WTC11 (cell line): ENCODE results near the gene C1QTNF8. TPM values are rescaled to one million over a fixed set of nuclear protein-coding genes. Genes with fewer than 3 reads are reported as not detected.

Source experiments
- ATAC-seq: fragments of 200-7000 bp; cut with Tn5 transposase; 2 replicates; pipeline ENCODE4 v1.10.0; 2021; ENCODE audit warnings: mild to moderate bottlenecking, moderate library complexity
- CTCF ChIA-PET: fragments of 300-600 bp; sonication (Branson Sonifier 250); formaldehyde crosslinking; loops from one replicate; lab custom pipeline; 2021; ENCODE audit warnings: antibody characterized with exemption; lab: Charles Lee
- POLR2A ChIA-PET: fragments of 350-600 bp; sonication (Branson Sonifier 250); formaldehyde crosslinking; loops from one replicate; lab custom pipeline; 2021; ENCODE audit warnings: antibody characterized with exemption; lab: Charles Lee
- DNase-seq: peaks from one replicate; pipeline ENCODE4 v3.0.0; 2021; ENCODE audit warnings: low spot score
- H3K27ac Mint-ChIP-seq: 2 replicates; pipeline ENCODE4 v1.8.0; 2021; ENCODE audit warnings: mixed read lengths
- H3K27me3 Mint-ChIP-seq: 2 replicates; pipeline ENCODE4 v1.8.0; 2021; ENCODE audit warnings: low read depth, mild to moderate bottlenecking, moderate library complexity, mixed read lengths
- H3K36me3 Mint-ChIP-seq: 2 replicates; pipeline ENCODE4 v1.8.0; 2021; ENCODE audit warnings: mixed read lengths
- H3K4me1 Mint-ChIP-seq: 2 replicates; pipeline ENCODE4 v1.8.0; 2022; ENCODE audit warnings: mixed read lengths
- H3K4me3 Mint-ChIP-seq: 2 replicates; pipeline ENCODE4 v1.8.0; 2021; ENCODE audit warnings: mild to moderate bottlenecking, moderate library complexity, mixed read lengths
- H3K9me3 Mint-ChIP-seq: 2 replicates; pipeline ENCODE4 v1.8.0; 2021; ENCODE audit warnings: mixed read lengths
- AR ChIP-seq: fragments of 250-450 bp; sonication (Bioruptor Pico); IDR thresholded peaks from 2 replicates; pipeline ENCODE4 v1.9.0; 2021; ENCODE audit warnings: mild to moderate bottlenecking
- CREB1 ChIP-seq: sonication (generic); formaldehyde crosslinking; IDR thresholded peaks from 2 replicates; pipeline ENCODE4 v1.8.0; 2023; ENCODE audit warnings: mild to moderate bottlenecking, missing genetic modification reagents
- GABPB1 ChIP-seq: sonication (generic); formaldehyde crosslinking; IDR thresholded peaks from 2 replicates; pipeline ENCODE4 v1.8.1; 2023; ENCODE audit warnings: mild to moderate bottlenecking, missing genetic modification reagents
- GRHL2 ChIP-seq: fragments of 250-450 bp; sonication (Bioruptor Pico); IDR thresholded peaks from 2 replicates; pipeline ENCODE4 v1.8.0; 2022; ENCODE audit warnings: mild to moderate bottlenecking, moderate library complexity; ENCODE audit not compliant: insufficient replicate concordance, severe bottlenecking
- NR1H2 ChIP-seq: sonication (generic); formaldehyde crosslinking; IDR thresholded peaks from 2 replicates; pipeline ENCODE4 v1.9.0; 2021; ENCODE audit warnings: mild to moderate bottlenecking, moderate library complexity, missing genetic modification reagents
- ZNF263 ChIP-seq: sonication (generic); formaldehyde crosslinking; IDR thresholded peaks from 2 replicates; pipeline ENCODE4 v1.8.1; 2022; ENCODE audit warnings: low read depth, mild to moderate bottlenecking, moderate library complexity, missing genetic modification reagents
- ZNF317 ChIP-seq: sonication (generic); formaldehyde crosslinking; IDR thresholded peaks from 2 replicates; pipeline ENCODE4 v1.8.1; 2023; ENCODE audit warnings: low read depth, mild to moderate bottlenecking, moderate library complexity, missing genetic modification reagents, borderline replicate concordance
- ZNF416 ChIP-seq: fragments of 250-450 bp; sonication (Bioruptor Pico); IDR thresholded peaks from 2 replicates; pipeline ENCODE4 v1.9.0; 2021; ENCODE audit warnings: mild to moderate bottlenecking, inconsistent platforms
- ZNF671 ChIP-seq: fragments of 250-450 bp; sonication (Bioruptor Pico); IDR thresholded peaks from 2 replicates; pipeline ENCODE4 v1.8.0; 2021; ENCODE audit warnings: mild to moderate bottlenecking
- total RNA-seq: library from RNA; stranded (reverse); gene quantifications from 3 replicates; pipeline ENCODE4 v1.2.3, GENCODE V29; 2021
- TF ChIP-seq, protein P1 (sequence below): sonication (generic); formaldehyde crosslinking; IDR thresholded peaks from 2 replicates; pipeline ENCODE4 v1.8.1; 2023; ENCODE audit warnings: mild to moderate bottlenecking, missing genetic modification reagents
- TF ChIP-seq, protein P2 (sequence below): sonication (generic); formaldehyde crosslinking; IDR thresholded peaks from 2 replicates; pipeline ENCODE4 v1.8.1; 2022; ENCODE audit warnings: missing genetic modification reagents, borderline replicate concordance
- TF ChIP-seq, protein P3 (sequence below): sonication (generic); formaldehyde crosslinking; IDR thresholded peaks from 2 replicates; pipeline ENCODE4 v1.8.0; 2022; ENCODE audit warnings: mild to moderate bottlenecking, missing genetic modification reagents

C1QTNF8 gene
- total RNA-seq, 1 experiment from 2014 or later: 0.13 TPM

DNA sequence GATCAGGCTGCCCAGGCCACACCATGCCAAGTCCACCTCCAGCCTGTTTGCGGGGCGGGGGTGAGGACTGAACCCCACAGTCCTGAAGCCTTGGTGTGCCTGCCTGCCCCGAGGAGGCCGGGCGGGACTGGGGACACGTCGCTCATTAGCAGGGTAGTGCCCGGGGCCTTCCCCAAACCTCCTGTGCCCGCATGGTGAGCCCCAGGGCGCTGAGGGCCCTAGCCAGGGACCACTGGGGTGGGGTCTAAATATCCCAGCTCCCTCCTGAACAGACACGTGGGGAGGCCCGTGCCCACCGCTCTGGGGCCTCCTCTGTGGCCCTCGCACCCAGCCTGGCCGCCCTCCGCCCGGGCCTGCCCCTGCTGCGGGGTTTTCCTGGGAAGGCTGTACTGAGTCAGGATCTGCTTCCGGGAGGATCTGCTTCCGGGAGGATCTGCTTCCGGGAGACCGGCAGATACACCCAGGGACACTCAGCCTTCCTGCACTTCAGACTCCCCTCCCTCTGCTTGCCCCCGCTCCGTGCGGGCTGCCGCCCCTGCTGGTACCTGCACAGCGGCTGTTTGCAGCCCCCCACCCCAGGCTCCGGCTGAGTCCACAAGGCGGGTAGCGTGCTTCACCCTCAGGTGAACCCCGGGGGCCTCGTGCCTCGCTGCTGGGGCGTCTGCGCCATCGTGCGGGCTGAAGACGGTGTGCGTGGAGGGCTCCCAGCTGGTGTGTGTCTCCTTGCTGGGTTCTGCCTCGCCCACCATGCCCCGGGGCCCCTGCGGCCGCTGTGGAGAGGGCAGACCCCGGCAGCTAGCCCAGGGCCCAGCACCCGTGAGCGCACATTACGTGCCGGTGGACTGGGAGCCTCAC lies 33.3 kb upstream of the C1QTNF8 start:
- Mint-ChIP-seq H3K27ac (no peak overlapping the region), H3K36me3 (no peaks in the 10 kb centered on the region), H3K9me3 (no peaks in the 10 kb centered on the region), H3K4me3 (no peak overlapping the region), H3K4me1 (no peaks in the 10 kb centered on the region)
- CTCF ChIA-PET: no interaction called here
- DNase-seq (no peak), ATAC-seq (no peak)
- TF ChIP-seq ZNF263 (no peak), GABPB1 (no peak), ZNF416 (CRISPR knock-in tag) (no peak), CREB1 (CRISPR knock-in tag) (no peak), AR (CRISPR knock-in tag) (no peak), GRHL2 (no peak)
- TF ChIP-seq, protein P1, sequence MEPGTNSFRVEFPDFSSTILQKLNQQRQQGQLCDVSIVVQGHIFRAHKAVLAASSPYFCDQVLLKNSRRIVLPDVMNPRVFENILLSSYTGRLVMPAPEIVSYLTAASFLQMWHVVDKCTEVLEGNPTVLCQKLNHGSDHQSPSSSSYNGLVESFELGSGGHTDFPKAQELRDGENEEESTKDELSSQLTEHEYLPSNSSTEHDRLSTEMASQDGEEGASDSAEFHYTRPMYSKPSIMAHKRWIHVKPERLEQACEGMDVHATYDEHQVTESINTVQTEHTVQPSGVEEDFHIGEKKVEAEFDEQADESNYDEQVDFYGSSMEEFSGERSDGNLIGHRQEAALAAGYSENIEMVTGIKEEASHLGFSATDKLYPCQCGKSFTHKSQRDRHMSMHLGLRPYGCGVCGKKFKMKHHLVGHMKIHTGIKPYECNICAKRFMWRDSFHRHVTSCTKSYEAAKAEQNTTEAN (CRISPR knock-in tag): no peak
- TF ChIP-seq, protein P2, sequence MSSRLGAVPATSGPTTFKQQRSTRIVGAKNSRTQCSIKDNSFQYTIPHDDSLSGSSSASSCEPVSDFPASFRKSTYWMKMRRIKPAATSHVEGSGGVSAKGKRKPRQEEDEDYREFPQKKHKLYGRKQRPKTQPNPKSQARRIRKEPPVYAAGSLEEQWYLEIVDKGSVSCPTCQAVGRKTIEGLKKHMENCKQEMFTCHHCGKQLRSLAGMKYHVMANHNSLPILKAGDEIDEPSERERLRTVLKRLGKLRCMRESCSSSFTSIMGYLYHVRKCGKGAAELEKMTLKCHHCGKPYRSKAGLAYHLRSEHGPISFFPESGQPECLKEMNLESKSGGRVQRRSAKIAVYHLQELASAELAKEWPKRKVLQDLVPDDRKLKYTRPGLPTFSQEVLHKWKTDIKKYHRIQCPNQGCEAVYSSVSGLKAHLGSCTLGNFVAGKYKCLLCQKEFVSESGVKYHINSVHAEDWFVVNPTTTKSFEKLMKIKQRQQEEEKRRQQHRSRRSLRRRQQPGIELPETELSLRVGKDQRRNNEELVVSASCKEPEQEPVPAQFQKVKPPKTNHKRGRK (CRISPR knock-in tag): no peak
- TF ChIP-seq, protein P3, sequence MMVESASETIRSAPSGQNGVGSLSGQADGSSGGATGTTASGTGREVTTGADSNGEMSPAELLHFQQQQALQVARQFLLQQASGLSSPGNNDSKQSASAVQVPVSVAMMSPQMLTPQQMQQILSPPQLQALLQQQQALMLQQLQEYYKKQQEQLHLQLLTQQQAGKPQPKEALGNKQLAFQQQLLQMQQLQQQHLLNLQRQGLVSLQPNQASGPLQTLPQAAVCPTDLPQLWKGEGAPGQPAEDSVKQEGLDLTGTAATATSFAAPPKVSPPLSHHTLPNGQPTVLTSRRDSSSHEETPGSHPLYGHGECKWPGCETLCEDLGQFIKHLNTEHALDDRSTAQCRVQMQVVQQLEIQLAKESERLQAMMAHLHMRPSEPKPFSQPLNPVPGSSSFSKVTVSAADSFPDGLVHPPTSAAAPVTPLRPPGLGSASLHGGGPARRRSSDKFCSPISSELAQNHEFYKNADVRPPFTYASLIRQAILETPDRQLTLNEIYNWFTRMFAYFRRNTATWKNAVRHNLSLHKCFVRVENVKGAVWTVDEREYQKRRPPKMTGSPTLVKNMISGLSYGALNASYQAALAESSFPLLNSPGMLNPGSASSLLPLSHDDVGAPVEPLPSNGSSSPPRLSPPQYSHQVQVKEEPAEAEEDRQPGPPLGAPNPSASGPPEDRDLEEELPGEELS (CRISPR knock-in tag): no peak
- TF ChIP-seq, all 79 proteins: peak for 0
- POLR2A ChIA-PET: no interaction called here
- H3K27me3 Mint-ChIP-seq: no peaks in the 10 kb centered on the region

- no peaks in the 10 kb centered on the region for H3K36me3 Mint-ChIP-seq
- no peak overlapping the region for H3K27ac Mint-ChIP-seq
- no peaks in the 10 kb centered on the region for H3K9me3 Mint-ChIP-seq
- POLR2A ChIA-PET: no interaction called here
- DNase-seq: no peak
- no peak overlapping the region for H3K4me3 Mint-ChIP-seq
- ATAC-seq: no peak
- H3K4me1 Mint-ChIP-seq: no peaks in the 10 kb centered on the region
- CTCF ChIA-PET: no interaction called here
- no peaks in the 10 kb centered on the region for H3K27me3 Mint-ChIP-seq
- TF ChIP-seq GRHL2: no peak
Measured at GRCh38 chr16:1127971-1128715, 32.1 kb upstream of the C1QTNF8 start.

GRCh38 chr16:1127101-1127500 lies 31.1 kb upstream of the C1QTNF8 start:
- ChIA-PET POLR2A (no interaction called here), CTCF (interaction anchor here (1.0 to 2.5 kb wide), 3 partner anchors 18 to 70 kb away, joined by 3 to 6 read pairs (median 4); no protein-coding TSS in a partner anchor)
- H3K27ac Mint-ChIP-seq: no peak overlapping the region
- H3K4me3 Mint-ChIP-seq: no peak overlapping the region
- no peak for TF ChIP-seq NR1H2 (CRISPR knock-in tag)
- TF ChIP-seq, protein P1 (CRISPR knock-in tag): no peak
- no peak for TF ChIP-seq ZNF317 (CRISPR knock-in tag)
- no peak for TF ChIP-seq ZNF671 (CRISPR knock-in tag)
- TF ChIP-seq CREB1 (CRISPR knock-in tag): no peak
- no peaks in the 10 kb centered on the region for H3K9me3 Mint-ChIP-seq
- H3K27me3 Mint-ChIP-seq: no peaks in the 10 kb centered on the region
- no peaks in the 10 kb centered on the region for H3K4me1 Mint-ChIP-seq
- H3K36me3 Mint-ChIP-seq: no peaks in the 10 kb centered on the region
- DNase-seq (no peak), ATAC-seq (no peak)
